ENCODE results near the gene MAP3K13.
A peak's percentile ranks its signal among the peaks of the same experiment; 100 is the strongest.

MAP3K13 gene

GRCh38 chr3:185486394-185486793 lies 123.5 kb downstream of the MAP3K13 start:
- H3K36me3 ChIP-seq (ENCODE audit: insufficient read depth, low read length) = peaks cover 15% of the 10 kb centered on the region; the same call in 1 of the 2 replicates
- H3K27ac ChIP-seq = no peak overlapping the region
- H3K9ac ChIP-seq (ENCODE audit: insufficient read length) = no peak overlapping the region
- H3K4me3 ChIP-seq = no peak overlapping the region
- no peak for DNase-seq (ENCODE audit: low read depth, low spot score)
- TF ChIP-seq FOXP2 (optimal IDR thresholded peaks at IDR 0.05; ENCODE audit: control extremely low read depth, extremely low read length, insufficient read depth) (no peak), EZH2 (IDR thresholded peaks at IDR 0.05) (no peak), POLR2AphosphoS5 (IDR thresholded peaks at IDR 0.05; ENCODE audit: borderline replicate concordance, low read depth, low read length) (no peak)
- no peaks in the 10 kb centered on the region for H3K9me3 ChIP-seq (ENCODE audit: low read depth, low read length)

- H3K9ac ChIP-seq (ENCODE audit: insufficient read length) = no peak overlapping the region
Measured at GRCh38 chr3:185488465-185488864, 125.5 kb downstream of the MAP3K13 start.

GRCh38 chr3:185489462-185489861 lies 126.5 kb downstream of the MAP3K13 start:
- no peak for TF ChIP-seq EZH2 (IDR thresholded peaks at IDR 0.05)
- no peak for TF ChIP-seq POLR2AphosphoS5 (IDR thresholded peaks at IDR 0.05; ENCODE audit: borderline replicate concordance, low read depth, low read length)
- TF ChIP-seq FOXP2 (optimal IDR thresholded peaks at IDR 0.05; ENCODE audit: control extremely low read depth, extremely low read length, insufficient read depth) = no peak
- no peaks in the 10 kb centered on the region for H3K9me3 ChIP-seq (ENCODE audit: low read depth, low read length)
- H3K27ac ChIP-seq = no peak overlapping the region
- H3K4me3 ChIP-seq = no peak overlapping the region
- H3K9ac ChIP-seq (ENCODE audit: insufficient read length) = no peak overlapping the region
- H3K36me3 ChIP-seq (ENCODE audit: insufficient read depth, low read length) = peaks cover 38% of the 10 kb centered on the region
- no peak for DNase-seq (ENCODE audit: low read depth, low spot score)

More at GRCh38 chr3:185488465-185488864, 125.5 kb downstream of the MAP3K13 start:
- Histone ChIP-seq H3K9me3 (ENCODE audit: low read depth, low read length) (no peaks in the 10 kb centered on the region), H3K4me3 (no peak overlapping the region), H3K27ac (no peak overlapping the region), H3K36me3 (ENCODE audit: insufficient read depth, low read length) (peaks cover 31% of the 10 kb centered on the region; the same call in 1 of the 2 replicates)
- TF ChIP-seq FOXP2 (optimal IDR thresholded peaks at IDR 0.05; ENCODE audit: control extremely low read depth, extremely low read length, insufficient read depth) (no peak), POLR2AphosphoS5 (IDR thresholded peaks at IDR 0.05; ENCODE audit: borderline replicate concordance, low read depth, low read length) (no peak), EZH2 (IDR thresholded peaks at IDR 0.05) (no peak)
- no peak for DNase-seq (ENCODE audit: low read depth, low spot score)

- no peak overlapping the region for H3K9ac ChIP-seq (ENCODE audit: insufficient read length)
- no peak for TF ChIP-seq FOXP2 (optimal IDR thresholded peaks at IDR 0.05; ENCODE audit: control extremely low read depth, extremely low read length, insufficient read depth)
- DNase-seq (ENCODE audit: low read depth, low spot score) = no peak
- H3K27ac ChIP-seq = no peak overlapping the region
- no peak overlapping the region for H3K4me3 ChIP-seq
- H3K9me3 ChIP-seq (ENCODE audit: low read depth, low read length) = no peaks in the 10 kb centered on the region
- peaks cover 46% of the 10 kb centered on the region for H3K36me3 ChIP-seq (ENCODE audit: insufficient read depth, low read length)
Measured at GRCh38 chr3:185490241-185490640, 127.3 kb downstream of the MAP3K13 start.

- peak; percentile 63 for DNase-seq (ENCODE audit: low read depth, low spot score)
- TF ChIP-seq EZH2 (IDR thresholded peaks at IDR 0.05) (no peak), FOXP2 (optimal IDR thresholded peaks at IDR 0.05; ENCODE audit: control extremely low read depth, extremely low read length, insufficient read depth) (no peak), POLR2AphosphoS5 (IDR thresholded peaks at IDR 0.05; ENCODE audit: borderline replicate concordance, low read depth, low read length) (peak; percentile 98)
- peak within 1 kb of the TSS; percentile 38; the same call in 1 of the 2 replicates for H3K27ac ChIP-seq
- peaks cover 30% of the 10 kb centered on the region for H3K36me3 ChIP-seq (ENCODE audit: insufficient read depth, low read length)
- H3K4me3 ChIP-seq = peak within 1 kb of the TSS; percentile 94
- peak within 1 kb of the TSS; percentile 96 for H3K9ac ChIP-seq (ENCODE audit: insufficient read length)
- no peaks in the 10 kb centered on the region for H3K9me3 ChIP-seq (ENCODE audit: low read depth, low read length)
Measured at GRCh38 chr3:185498503-185499396, 135.8 kb downstream of the MAP3K13 start, which contains the start of gene TMEM41A. Gene TMEM41A, minus strand, starts transcription at chr3:185499035. Its CDS starts 74 bp downstream, at chr3:185498961.

GRCh38 chr3:185502987-185503386 lies 140.1 kb downstream of the MAP3K13 start:
- no peak overlapping the region for H3K27ac ChIP-seq
- H3K9me3 ChIP-seq (ENCODE audit: low read depth, low read length) = no peaks in the 10 kb centered on the region
- TF ChIP-seq POLR2AphosphoS5 (IDR thresholded peaks at IDR 0.05; ENCODE audit: borderline replicate concordance, low read depth, low read length) (no peak), EZH2 (IDR thresholded peaks at IDR 0.05) (no peak), FOXP2 (optimal IDR thresholded peaks at IDR 0.05; ENCODE audit: control extremely low read depth, extremely low read length, insufficient read depth) (no peak)
- H3K9ac ChIP-seq (ENCODE audit: insufficient read length) = no peak overlapping the region
- H3K36me3 ChIP-seq (ENCODE audit: insufficient read depth, low read length) = no peaks in the 10 kb centered on the region
- no peak overlapping the region for H3K4me3 ChIP-seq
- no peak for DNase-seq (ENCODE audit: low read depth, low spot score)

- no peak for TF ChIP-seq EZH2 (IDR thresholded peaks at IDR 0.05)
- no peak for TF ChIP-seq FOXP2 (optimal IDR thresholded peaks at IDR 0.05; ENCODE audit: control extremely low read depth, extremely low read length, insufficient read depth)
- no peak for TF ChIP-seq POLR2AphosphoS5 (IDR thresholded peaks at IDR 0.05; ENCODE audit: borderline replicate concordance, low read depth, low read length)
- Histone ChIP-seq H3K9me3 (ENCODE audit: low read depth, low read length) (no peaks in the 10 kb centered on the region), H3K9ac (ENCODE audit: insufficient read length) (no peak overlapping the region), H3K36me3 (ENCODE audit: insufficient read depth, low read length) (no peaks in the 10 kb centered on the region), H3K4me3 (no peak overlapping the region), H3K27ac (no peak overlapping the region)
- no peak for DNase-seq (ENCODE audit: low read depth, low spot score)
Measured at GRCh38 chr3:185503521-185503920, 140.6 kb downstream of the MAP3K13 start.

GRCh38 chr3:185504636-185505035 lies 141.7 kb downstream of the MAP3K13 start:
- Histone ChIP-seq H3K4me3 (no peak overlapping the region), H3K27ac (no peak overlapping the region), H3K9ac (ENCODE audit: insufficient read length) (no peak overlapping the region), H3K9me3 (ENCODE audit: low read depth, low read length) (no peaks in the 10 kb centered on the region), H3K36me3 (ENCODE audit: insufficient read depth, low read length) (no peaks in the 10 kb centered on the region)
- DNase-seq (ENCODE audit: low read depth, low spot score) = no peak
- TF ChIP-seq EZH2 (IDR thresholded peaks at IDR 0.05) (no peak), FOXP2 (optimal IDR thresholded peaks at IDR 0.05; ENCODE audit: control extremely low read depth, extremely low read length, insufficient read depth) (no peak), POLR2AphosphoS5 (IDR thresholded peaks at IDR 0.05; ENCODE audit: borderline replicate concordance, low read depth, low read length) (no peak)
